Endodermal cell (in vitro differentiated cells): ENCODE results near the gene SH2D6. TPM values are rescaled to one million over a fixed set of nuclear protein-coding genes. Genes with fewer than 3 reads are reported as not detected.

Experiments used
- DNase-seq: peaks from one replicate; pipeline ENCODE4 v3.0.0-alpha.2; 2017
- H3K27ac ChIP-seq: 2 replicates; pipeline ENCODE4 v1.5.1; 2013; ENCODE audit warnings: mild to moderate bottlenecking, low read depth, low read length, moderate library complexity
- H3K27me3 ChIP-seq: 2 replicates; pipeline ENCODE4 v1.6.1; 2013; ENCODE audit warnings: mild to moderate bottlenecking, low read length, moderate library complexity; ENCODE audit not compliant: insufficient read depth, control insufficient read depth, poor library complexity, severe bottlenecking
- H3K36me3 ChIP-seq: 2 replicates; pipeline ENCODE4 v1.7.0; 2013; ENCODE audit warnings: mild to moderate bottlenecking, low read length, moderate library complexity; ENCODE audit not compliant: control insufficient read depth, insufficient read depth
- H3K4me1 ChIP-seq: one replicate; pipeline ENCODE4 v1.7.0; 2013; ENCODE audit warnings: low read length; ENCODE audit not compliant: control insufficient read depth, insufficient read depth
- H3K4me3 ChIP-seq: 2 replicates; pipeline ENCODE4 v1.5.1; 2013; ENCODE audit warnings: mild to moderate bottlenecking, low read length, moderate library complexity
- H3K9ac ChIP-seq: 2 replicates; pipeline ENCODE4 v1.6.1; 2013; ENCODE audit warnings: mild to moderate bottlenecking, low read length, moderate library complexity; ENCODE audit not compliant: poor library complexity, severe bottlenecking; ENCODE audit errors: extremely low read depth
- H3K9me3 ChIP-seq: 2 replicates; pipeline ENCODE4 v1.6.1; 2013; ENCODE audit warnings: mild to moderate bottlenecking, low read length, moderate library complexity; ENCODE audit not compliant: control insufficient read depth
- H3K27ac Mint-ChIP-seq: 2 replicates; pipeline ENCODE4 v1.8.0; 2020; ENCODE audit warnings: mixed read lengths
- H3K27me3 Mint-ChIP-seq: 2 replicates; pipeline ENCODE4 v1.8.0; 2021; ENCODE audit warnings: mild to moderate bottlenecking, mixed read lengths; ENCODE audit not compliant: insufficient read depth
- H3K36me3 Mint-ChIP-seq: 2 replicates; pipeline ENCODE4 v1.8.0; 2020; ENCODE audit warnings: low read depth, mixed read lengths
- H3K4me1 Mint-ChIP-seq: 2 replicates; pipeline ENCODE4 v1.8.0; 2020; ENCODE audit warnings: mixed read lengths
- H3K4me3 Mint-ChIP-seq: 2 replicates; pipeline ENCODE4 v1.8.0; 2020; ENCODE audit warnings: mild to moderate bottlenecking, moderate library complexity, mixed read lengths
- H3K9me3 Mint-ChIP-seq: 2 replicates; pipeline ENCODE4 v1.8.0; 2020; ENCODE audit warnings: mild to moderate bottlenecking, mixed read lengths
- CTCF ChIP-seq: fragments of 200-600 bp; sonication (generic); conservative IDR thresholded peaks from 2 replicates; pipeline ENCODE4 v1.5.0; 2021; ENCODE audit warnings: antibody characterized with exemption, mild to moderate bottlenecking
- WGBS, 2 experiments: methylation state at CpG; one replicate each; pipeline versions ENCODE4 v1.1.5 to v1.1.7; 2013; ENCODE audit warnings: missing lambda C conversion rate in 2 of 2, mixed read lengths in 1 of 2; ENCODE audit not compliant: insufficient coverage in 1 of 2, insufficient read length in 1 of 2; 5-methylcytosine and 5-hydroxymethylcytosine counted together
- total RNA-seq, 2 donors: library from RNA; stranded (reverse); fragmentation: NEBNext Ultra II Directional in 1 of 2; extraction: Animal tissue kit (Norgen Biotek cat#: 25700) in 1 of 2; gene quantifications; 2 replicates in 1 of 2; 3 replicates in 1 of 2; pipeline ENCODE4 v1.2.1, GENCODE V29; 2021

SH2D6 gene
- total RNA-seq, 2 donors from 2014 or later = 0.68 to 1.1 TPM

- peak overlapping the region; percentile 82 for H3K27ac Mint-ChIP-seq
- no peaks in the 10 kb centered on the region for H3K27me3 Mint-ChIP-seq
- no peak overlapping the region for H3K4me3 ChIP-seq
- no peak overlapping the region for H3K4me3 Mint-ChIP-seq
- peaks cover 8% of the 10 kb centered on the region for H3K4me1 ChIP-seq
- no peaks in the 10 kb centered on the region for H3K27me3 ChIP-seq
- peaks cover 36% of the 10 kb centered on the region for H3K4me1 Mint-ChIP-seq
- no peaks in the 10 kb centered on the region for H3K9me3 ChIP-seq
- no peak overlapping the region for H3K27ac ChIP-seq
- H3K9ac ChIP-seq = no peak overlapping the region
- H3K9me3 Mint-ChIP-seq = no peaks in the 10 kb centered on the region
- no peaks in the 10 kb centered on the region for H3K36me3 Mint-ChIP-seq
- no peak for TF ChIP-seq CTCF
- no peaks in the 10 kb centered on the region for H3K36me3 ChIP-seq
- DNase-seq = no peak
- 88 to 93% methylated on average over 4 to 8 of the region's 8 CpGs for WGBS, 2 experiments
These were observed 49.7 kb downstream of the SH2D6 start for GRCh38 chr2:85468096-85468703.

- Histone ChIP-seq H3K36me3 (no peaks in the 10 kb centered on the region), H3K4me3 (no peak overlapping the region), H3K4me1 (peaks cover 8% of the 10 kb centered on the region), H3K27me3 (no peaks in the 10 kb centered on the region), H3K9me3 (no peaks in the 10 kb centered on the region), H3K27ac (no peak overlapping the region), H3K9ac (no peak overlapping the region)
- 82 to 85% methylated on average over 10 to 12 of the region's 12 CpGs for WGBS, 2 experiments
- H3K27ac Mint-ChIP-seq = peak overlapping the region; percentile 82
- peak; percentile 14 for TF ChIP-seq CTCF
- peaks cover 36% of the 10 kb centered on the region for H3K4me1 Mint-ChIP-seq
- no peaks in the 10 kb centered on the region for H3K9me3 Mint-ChIP-seq
- H3K4me3 Mint-ChIP-seq = no peak overlapping the region
- DNase-seq = peak; percentile 83
- H3K36me3 Mint-ChIP-seq = no peaks in the 10 kb centered on the region
- H3K27me3 Mint-ChIP-seq = no peaks in the 10 kb centered on the region
These were observed 50.3 kb downstream of the SH2D6 start for GRCh38 chr2:85468704-85469349.

DNA sequence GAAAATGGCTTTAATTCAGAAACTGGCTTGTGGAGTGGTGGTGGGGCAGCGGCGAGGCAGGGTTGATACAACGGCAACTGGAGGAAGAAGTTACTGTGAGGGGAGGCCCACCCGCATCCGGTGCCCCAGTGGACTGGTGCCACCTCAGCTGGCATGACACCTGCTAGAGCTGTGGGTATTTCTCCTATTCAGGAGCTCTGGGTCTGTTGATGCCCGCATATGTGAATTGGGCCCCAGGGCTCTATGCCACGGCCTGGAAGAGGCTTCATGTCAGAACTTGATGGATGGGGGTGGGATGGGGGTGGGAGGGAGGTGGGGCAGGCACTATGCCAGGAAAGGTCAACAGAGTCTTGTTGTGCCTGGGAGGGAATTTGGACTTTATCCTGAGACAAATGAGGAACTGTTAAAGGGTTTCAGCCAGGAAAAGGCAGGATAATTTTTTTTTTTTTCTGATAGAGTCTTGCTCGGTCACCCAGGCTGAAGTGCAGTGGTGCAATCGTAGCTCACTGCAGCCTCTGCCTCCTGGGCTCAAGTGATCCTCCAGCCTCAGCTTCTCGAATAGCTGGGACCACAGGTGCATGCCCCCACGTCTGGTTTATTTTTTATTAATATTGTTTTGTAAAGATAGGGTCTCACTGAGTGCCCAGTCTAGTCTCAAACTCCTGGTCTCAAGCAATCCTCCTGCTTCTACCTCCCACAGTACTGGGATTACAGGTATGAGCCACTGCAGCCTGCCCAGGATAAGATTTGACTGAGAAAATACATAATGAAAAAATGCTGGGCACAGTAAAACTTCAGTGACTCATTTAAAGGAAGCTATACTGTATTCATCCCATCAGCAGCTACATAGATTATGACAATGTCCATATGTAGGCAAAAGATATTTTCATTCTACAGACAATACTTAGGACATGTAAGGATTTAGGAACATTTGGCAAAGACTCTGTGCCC lies 52.6 kb downstream of the SH2D6 start:
- Mint-ChIP-seq H3K27me3 (no peaks in the 10 kb centered on the region), H3K4me3 (no peak overlapping the region), H3K9me3 (no peaks in the 10 kb centered on the region), H3K4me1 (peaks cover 37% of the 10 kb centered on the region), H3K27ac (no peak overlapping the region), H3K36me3 (no peaks in the 10 kb centered on the region)
- no peak for TF ChIP-seq CTCF
- Histone ChIP-seq H3K36me3 (no peaks in the 10 kb centered on the region), H3K9me3 (no peaks in the 10 kb centered on the region), H3K4me1 (peaks cover 8% of the 10 kb centered on the region), H3K27me3 (no peaks in the 10 kb centered on the region), H3K27ac (no peak overlapping the region), H3K4me3 (no peak overlapping the region), H3K9ac (no peak overlapping the region)
- WGBS, 2 experiments = 91 to 93% methylated on average over 4 to 11 of the region's 11 CpGs
- DNase-seq = no peak
